HG02678 (cell line): Measurements from ENCODE around the gene ENDOD1.

Source experiments
- ATAC-seq: cut with Tn5 transposase; IDR thresholded peaks from one replicate; pipeline ENCODE4 v1.9.1; 2021; ENCODE audit warnings: mild to moderate bottlenecking, moderate library complexity; ENCODE audit not compliant: unreplicated experiment

ENDOD1 gene

DNA sequence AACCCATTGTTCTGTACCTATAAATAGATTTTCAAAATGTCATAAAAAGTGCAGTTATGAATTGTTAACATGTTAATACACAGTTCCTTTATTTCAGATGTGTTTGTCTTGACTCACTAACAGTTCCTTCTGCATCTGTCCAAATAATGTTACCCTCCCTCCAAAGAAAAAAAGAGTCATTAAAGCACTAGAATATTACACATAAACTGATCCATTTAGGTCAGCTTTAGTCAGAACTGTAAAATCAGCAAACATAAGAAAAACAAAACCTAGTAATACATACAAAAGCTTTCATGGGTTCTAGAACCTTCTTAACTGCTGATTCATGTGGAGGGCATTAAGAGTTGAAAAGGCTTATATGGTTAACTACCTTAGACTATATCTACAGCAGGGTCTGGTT, 76.0 kb downstream of the ENDOD1 start:
- ATAC-seq: no peak

- ATAC-seq: no peak
These were observed 77.1 kb downstream of the ENDOD1 start for GRCh38 chr11:95166781-95167180.

DNA sequence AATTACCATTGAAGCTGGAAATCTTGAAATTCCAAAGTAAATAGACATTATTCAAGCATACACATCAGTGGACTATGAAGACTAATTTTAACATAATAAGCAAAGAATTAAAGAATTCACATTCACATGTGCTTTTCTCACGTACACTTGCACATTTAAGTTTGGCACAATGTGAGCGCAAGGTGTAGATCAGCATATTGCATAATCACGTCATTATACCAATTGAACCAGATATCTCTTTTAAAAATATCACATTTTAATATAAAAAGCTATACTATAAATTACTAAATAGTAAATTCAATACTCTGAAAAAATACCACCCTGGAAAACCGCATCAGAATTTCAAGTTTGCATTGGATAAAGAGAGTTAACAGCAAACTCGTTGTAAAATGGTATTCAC, 80.6 kb downstream of the ENDOD1 start:
- ATAC-seq: no peak

- no peak for ATAC-seq
These were observed 86.3 kb downstream of the ENDOD1 start for GRCh38 chr11:95175818-95176380.
